Panc1 (cell line): ENCODE results near the gene NEUROD1. TPM values are rescaled to one million over a fixed set of nuclear protein-coding genes. Genes with fewer than 3 reads are reported as not detected.

Experiments used
- ATAC-seq: fragments of 200-7000 bp; cut with Tn5 transposase; 2 replicates; pipeline ENCODE4 v1.9.1; 2020; ENCODE audit warnings: mild to moderate bottlenecking, moderate library complexity
- BruUV-seq: library from RNA; stranded (reverse); fragments of 400-500 nt; replicated peaks from 2 replicates; lab custom pipeline; 2021; lab: Mats Ljungman, UMichigan
- CTCF ChIA-PET: fragments of 300-600 bp; sonication (Branson Sonifier 250); formaldehyde crosslinking; loops from one replicate; lab custom pipeline; 2022; ENCODE audit warnings: antibody characterized with exemption; lab: Charles Lee
- POLR2A ChIA-PET: fragments of 300-600 bp; sonication (Branson Sonifier 250); formaldehyde crosslinking; loops from one replicate; lab custom pipeline; 2022; ENCODE audit warnings: antibody characterized with exemption; lab: Charles Lee
- DNase-seq: peaks from one replicate; pipeline ENCODE4 v3.0.0-alpha.2; 2010; ENCODE audit warnings: low read depth, low spot score
- H3K27ac ChIP-seq: 2 replicates; pipeline ENCODE4 v1.5.1; 2011; ENCODE audit warnings: mild to moderate bottlenecking, low read length, inconsistent platforms
- H3K27me3 ChIP-seq: fragments of 200-500 bp; sonication (Bioruptor generic); 2 replicates; pipeline ENCODE4 v1.6.0; 2014; ENCODE audit warnings: low read length, inconsistent platforms; ENCODE audit not compliant: control insufficient read depth, insufficient read depth
- H3K36me3 ChIP-seq: fragments of 200-500 bp; sonication (Bioruptor generic); 2 replicates; pipeline ENCODE4 v1.5.1; 2014; ENCODE audit warnings: inconsistent platforms, mild to moderate bottlenecking, low read length, moderate library complexity; ENCODE audit not compliant: control insufficient read depth, insufficient read depth
- H3K4me1 ChIP-seq: 2 replicates; pipeline ENCODE4 v1.5.1; 2011; ENCODE audit warnings: inconsistent platforms, mild to moderate bottlenecking, low read length, moderate library complexity; ENCODE audit not compliant: control insufficient read depth, insufficient read depth
- H3K4me3 ChIP-seq, 2 experiments: 2 replicates each; pipeline ENCODE4 v1.5.1; 2011 to 2012; ENCODE audit warnings: low read depth in 2 of 2, low read length in 2 of 2, mild to moderate bottlenecking in 2 of 2, inconsistent platforms in 1 of 2, moderate library complexity in 1 of 2
- H3K9me3 ChIP-seq: fragments of 200-500 bp; sonication (Bioruptor generic); 2 replicates; pipeline ENCODE4 v1.5.1; 2014; ENCODE audit warnings: low read depth, mild to moderate bottlenecking, inconsistent platforms, low read length, moderate library complexity; ENCODE audit not compliant: control insufficient read depth, insufficient read depth
- POLR2AphosphoS5 ChIP-seq: IDR thresholded peaks from 2 replicates; pipeline ENCODE4 v1.6.1; 2012; ENCODE audit warnings: mild to moderate bottlenecking, low read depth, low read length, moderate library complexity
- REST ChIP-seq, 2 experiments: IDR thresholded peaks; 2 replicates each; pipeline ENCODE4 v1.6.1; 2011 to 2012; ENCODE audit warnings: low read depth in 2 of 2, control low read depth in 1 of 2, low read length in 1 of 2, mild to moderate bottlenecking in 1 of 2, moderate library complexity in 1 of 2; ENCODE audit not compliant: insufficient read depth in 1 of 2
- SIN3A ChIP-seq: IDR thresholded peaks from 2 replicates; pipeline ENCODE4 v1.6.1; 2012; ENCODE audit warnings: low read depth, mild to moderate bottlenecking, low read length, moderate library complexity, borderline replicate concordance; ENCODE audit not compliant: insufficient read depth
- TCF7L2 ChIP-seq: IDR thresholded peaks from 2 replicates; pipeline ENCODE4 v1.6.1; 2011; ENCODE audit warnings: mild to moderate bottlenecking, low read depth, low read length, inconsistent platforms
- in situ Hi-C: cut with HindIII; loops from 2 replicates; pipeline ENCODE4 v1.10.0; 2016; ENCODE audit warnings: low sequenced_read_pairs, low pct_unique_long_range_greater_than_20kb
- intact Hi-C: fragments of 100-400 bp; cut with micrococcal nuclease; formaldehyde crosslinking; loops from one replicate; pipeline ENCODE4 v1.10.0; 2022; ENCODE audit not compliant: unreplicated experiment
- total RNA-seq: library from RNA; stranded (reverse); gene quantifications from one replicate; pipeline ENCODE4 v1.2.1, GENCODE V29; 2021; ENCODE audit not compliant: unreplicated experiment
- TF ChIP-seq, protein P1 (sequence below): fragments of 450-650 bp; IDR thresholded peaks from 2 replicates; pipeline ENCODE4 v1.5.1; 2017; ENCODE audit warnings: mild to moderate bottlenecking

NEUROD1 gene
- total RNA-seq, 1 experiment from 2014 or later = not detected

- Histone ChIP-seq H3K4me1 (no peaks in the 10 kb centered on the region), H3K9me3 (no peaks in the 10 kb centered on the region), H3K27me3 (peaks cover 2% of the 10 kb centered on the region; the same call in 1 of the 2 replicates), H3K27ac (no peak overlapping the region), H3K4me3 (no peak overlapping the region), H3K36me3 (no peaks in the 10 kb centered on the region)
- POLR2A ChIA-PET = no interaction called here
- TF ChIP-seq TCF7L2 (no peak), SIN3A (no peak), POLR2AphosphoS5 (no peak), REST (IDR thresholded peaks at IDR 0.05; ENCODE audit: insufficient read depth in 1 of 2, low read depth in 2 of 2, low read length in 1 of 2) (no peak)
- TF ChIP-seq, protein P1, sequence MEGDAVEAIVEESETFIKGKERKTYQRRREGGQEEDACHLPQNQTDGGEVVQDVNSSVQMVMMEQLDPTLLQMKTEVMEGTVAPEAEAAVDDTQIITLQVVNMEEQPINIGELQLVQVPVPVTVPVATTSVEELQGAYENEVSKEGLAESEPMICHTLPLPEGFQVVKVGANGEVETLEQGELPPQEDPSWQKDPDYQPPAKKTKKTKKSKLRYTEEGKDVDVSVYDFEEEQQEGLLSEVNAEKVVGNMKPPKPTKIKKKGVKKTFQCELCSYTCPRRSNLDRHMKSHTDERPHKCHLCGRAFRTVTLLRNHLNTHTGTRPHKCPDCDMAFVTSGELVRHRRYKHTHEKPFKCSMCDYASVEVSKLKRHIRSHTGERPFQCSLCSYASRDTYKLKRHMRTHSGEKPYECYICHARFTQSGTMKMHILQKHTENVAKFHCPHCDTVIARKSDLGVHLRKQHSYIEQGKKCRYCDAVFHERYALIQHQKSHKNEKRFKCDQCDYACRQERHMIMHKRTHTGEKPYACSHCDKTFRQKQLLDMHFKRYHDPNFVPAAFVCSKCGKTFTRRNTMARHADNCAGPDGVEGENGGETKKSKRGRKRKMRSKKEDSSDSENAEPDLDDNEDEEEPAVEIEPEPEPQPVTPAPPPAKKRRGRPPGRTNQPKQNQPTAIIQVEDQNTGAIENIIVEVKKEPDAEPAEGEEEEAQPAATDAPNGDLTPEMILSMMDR = no peak
- no TSS peak for BruUV-seq
- DNase-seq = no peak
- intact Hi-C loops (no loop called here), in situ Hi-C loops (no loop called here)
- CTCF ChIA-PET = no interaction called here
- ATAC-seq = no peak
Measured at GRCh38 chr2:181639686-181640085, 40.6 kb downstream of the NEUROD1 start.

GRCh38 chr2:181632733-181633401 lies 47.5 kb downstream of the NEUROD1 start:
- no peaks in the 10 kb centered on the region for H3K4me1 ChIP-seq
- ATAC-seq (no peak), DNase-seq (no peak)
- no TSS peak for BruUV-seq
- in situ Hi-C loops = no loop called here
- TF ChIP-seq REST (IDR thresholded peaks at IDR 0.05; ENCODE audit: insufficient read depth in 1 of 2, low read depth in 2 of 2, low read length in 1 of 2) = no peak
- TF ChIP-seq, protein P1 = no peak
- no peak for TF ChIP-seq TCF7L2
- no peak for TF ChIP-seq SIN3A
- no peak for TF ChIP-seq POLR2AphosphoS5
- intact Hi-C loops = no loop called here
- H3K27me3 ChIP-seq = peaks cover 2% of the 10 kb centered on the region; the same call in 1 of the 2 replicates
- CTCF ChIA-PET = no interaction called here
- no peak overlapping the region for H3K27ac ChIP-seq
- POLR2A ChIA-PET = no interaction called here
- H3K9me3 ChIP-seq = no peaks in the 10 kb centered on the region
- no peaks in the 10 kb centered on the region for H3K36me3 ChIP-seq
- H3K4me3 ChIP-seq = no peak overlapping the region
